IMR-90 (cell line): ENCODE measurements around the gene MYOC. TPM values are rescaled to one million over a fixed set of nuclear protein-coding genes. Genes with fewer than 3 reads are reported as not detected.

Experiments
- ATAC-seq: fragments of 200-7000 bp; cut with Tn5 transposase; 2 replicates; pipeline ENCODE4 v1.9.1; 2020; ENCODE audit warnings: low read depth, mild to moderate bottlenecking, moderate library complexity
- BruUV-seq: library from RNA; stranded (reverse); fragments of 400-500 nt; replicated peaks from 2 replicates; lab custom pipeline; 2021; lab: Mats Ljungman, UMichigan
- CTCF ChIA-PET: fragments of 300-600 bp; formaldehyde crosslinking; extraction: SDS; loops from one replicate; lab custom pipeline; 2021; ENCODE audit warnings: antibody characterized with exemption; lab: Yijun Ruan, JAX
- POLR2A ChIA-PET: fragments of 300-600 bp; sonication (Branson Sonifier 250); formaldehyde crosslinking; loops from one replicate; lab custom pipeline; 2022; ENCODE audit warnings: antibody characterized with exemption; ENCODE audit not compliant: unreplicated experiment; lab: Charles Lee
- DNase-seq: peaks from one replicate; pipeline ENCODE4 v3.0.0; 2013
- H2AFZ ChIP-seq: replicated peaks from 2 replicates; pipeline ENCODE3; 2013; ENCODE audit warnings: low read length, mild to moderate bottlenecking; ENCODE audit not compliant: poor library complexity
- H2AK5ac ChIP-seq: 2 replicates; pipeline ENCODE4 v1.6.1; 2013; ENCODE audit warnings: low read depth, low read length, inconsistent platforms
- H2AK9ac ChIP-seq: replicated peaks from 2 replicates; pipeline ENCODE3; 2013; ENCODE audit warnings: mild to moderate bottlenecking, low read depth, low read length, moderate library complexity; ENCODE audit not compliant: poor library complexity
- H2BK120ac ChIP-seq: 2 replicates; pipeline ENCODE4 v1.6.1; 2013; ENCODE audit warnings: low read depth, low read length, inconsistent platforms
- H2BK15ac ChIP-seq: 3 replicates; pipeline ENCODE4 v1.6.1; 2013; ENCODE audit warnings: low read depth, low read length, inconsistent platforms
- H2BK20ac ChIP-seq: 2 replicates; pipeline ENCODE4 v1.6.1; 2013; ENCODE audit warnings: low read depth, mild to moderate bottlenecking, inconsistent platforms, low read length, moderate library complexity
- H2BK5ac ChIP-seq: 2 replicates; pipeline ENCODE4 v1.6.1; 2013; ENCODE audit warnings: mild to moderate bottlenecking, low read depth, low read length, inconsistent platforms; ENCODE audit not compliant: poor library complexity, severe bottlenecking
- H3K14ac ChIP-seq: replicated peaks from 2 replicates; pipeline ENCODE4 v1.6.1; 2013; ENCODE audit warnings: low read depth, low read length, inconsistent platforms
- H3K18ac ChIP-seq: 2 replicates; pipeline ENCODE4 v1.6.1; 2013; ENCODE audit warnings: low read depth, low read length, control low read depth
- H3K23ac ChIP-seq: 2 replicates; pipeline ENCODE4 v1.6.1; 2013; ENCODE audit warnings: low read depth, low read length, inconsistent platforms
- H3K27ac ChIP-seq: 2 replicates; pipeline ENCODE4 v1.5.1; 2013; ENCODE audit warnings: mild to moderate bottlenecking, control low read depth, low read length; ENCODE audit not compliant: insufficient read depth
- H3K27me3 ChIP-seq: 2 replicates; pipeline ENCODE4 v1.6.1; 2013; ENCODE audit warnings: low read length; ENCODE audit not compliant: control insufficient read depth, insufficient read depth
- H3K36me3 ChIP-seq: 2 replicates; pipeline ENCODE4 v1.6.1; 2013; ENCODE audit warnings: low read length, mixed read lengths; ENCODE audit not compliant: control insufficient read depth, insufficient read depth
- H3K4ac ChIP-seq: 2 replicates; pipeline ENCODE4 v1.6.1; 2013; ENCODE audit warnings: low read depth, low read length, inconsistent platforms
- H3K4me1 ChIP-seq: 2 replicates; pipeline ENCODE4 v1.6.1; 2013; ENCODE audit warnings: low read length, mixed read lengths; ENCODE audit not compliant: control insufficient read depth, insufficient read depth
- H3K4me2 ChIP-seq: 2 replicates; pipeline ENCODE4 v1.6.1; 2013; ENCODE audit warnings: low read depth, mild to moderate bottlenecking, control low read depth, low read length, moderate library complexity
- H3K4me3 ChIP-seq: 2 replicates; pipeline ENCODE4 v1.5.1; 2013; ENCODE audit warnings: low read depth, mild to moderate bottlenecking, control low read depth, low read length, moderate library complexity; ENCODE audit not compliant: insufficient read depth
- H3K56ac ChIP-seq: 2 replicates; pipeline ENCODE4 v1.6.1; 2013; ENCODE audit warnings: low read length, inconsistent platforms; ENCODE audit not compliant: insufficient read depth; ENCODE audit errors: extremely low read depth
- H3K79me1 ChIP-seq, 2 experiments: 2 replicates each; pipeline ENCODE4 v1.6.1; 2013; ENCODE audit warnings: low read length in 2 of 2, inconsistent platforms in 1 of 2, low read depth in 1 of 2
- H3K9ac ChIP-seq: 2 replicates; pipeline ENCODE4 v1.6.1; 2013; ENCODE audit warnings: low read depth, low read length, control low read depth
- H3K9me1 ChIP-seq: 2 replicates; pipeline ENCODE4 v1.6.1; 2013; ENCODE audit warnings: low read length, inconsistent platforms; ENCODE audit not compliant: insufficient read depth
- H3K9me3 ChIP-seq: 2 replicates; pipeline ENCODE4 v1.6.1; 2013; ENCODE audit warnings: low read length; ENCODE audit not compliant: control insufficient read depth, insufficient read depth
- H4K20me1 ChIP-seq: 2 replicates; pipeline ENCODE4 v1.6.1; 2013; ENCODE audit warnings: low read length, inconsistent platforms; ENCODE audit not compliant: insufficient read depth
- H4K5ac ChIP-seq: 2 replicates; pipeline ENCODE4 v1.6.1; 2013; ENCODE audit warnings: mild to moderate bottlenecking, low read depth, low read length, control low read depth
- H4K8ac ChIP-seq, 2 experiments: 2 replicates each; pipeline ENCODE4 v1.6.1; 2013; ENCODE audit warnings: low read depth in 2 of 2, low read length in 2 of 2, control low read depth in 1 of 2, inconsistent platforms in 1 of 2
- H4K91ac ChIP-seq: 2 replicates; pipeline ENCODE4 v1.6.1; 2013; ENCODE audit warnings: low read depth, low read length, inconsistent platforms; ENCODE audit not compliant: insufficient read depth
- CEBPB ChIP-seq: IDR thresholded peaks from 2 replicates; pipeline ENCODE4 v1.6.1; 2012; ENCODE audit warnings: low read depth, low read length, improper control_type of control experiment
- FOS ChIP-seq: fragments of 150-350 bp; IDR thresholded peaks from 2 replicates; pipeline ENCODE4 v1.6.1; 2016; ENCODE audit warnings: low read depth, low read length
- MAZ ChIP-seq: IDR thresholded peaks from 2 replicates; pipeline ENCODE4 v1.6.1; 2012; ENCODE audit warnings: low read depth, mild to moderate bottlenecking, low read length, improper control_type of control experiment, moderate library complexity, borderline replicate concordance
- MXI1 ChIP-seq: IDR thresholded peaks from 2 replicates; pipeline ENCODE4 v1.6.1; 2012; ENCODE audit warnings: low read depth, mild to moderate bottlenecking, low read length, moderate library complexity, borderline replicate concordance
- NFE2L2 ChIP-seq: fragments of 150-350 bp; IDR thresholded peaks from 2 replicates; pipeline ENCODE4 v1.6.1; 2016; ENCODE audit warnings: low read depth, mild to moderate bottlenecking, low read length
- POLR2A ChIP-seq: IDR thresholded peaks from 2 replicates; pipeline ENCODE4 v1.6.1; 2012; ENCODE audit warnings: mild to moderate bottlenecking, low read depth, low read length
- RFX5 ChIP-seq: IDR thresholded peaks from 2 replicates; pipeline ENCODE4 v1.8.0; 2012; ENCODE audit warnings: low read depth, mild to moderate bottlenecking, low read length, moderate library complexity
- USF2 ChIP-seq: fragments of 150-350 bp; IDR thresholded peaks from 2 replicates; pipeline ENCODE4 v1.6.1; 2017; ENCODE audit warnings: mild to moderate bottlenecking, antibody characterized with exemption, low read length, low read depth
- WGBS, 2 experiments: methylation state at CpG; one replicate each; pipeline versions ENCODE4 v1.1.5 to v1.1.7; 2013; ENCODE audit warnings: missing lambda C conversion rate in 2 of 2; ENCODE audit not compliant: insufficient read length in 1 of 2; ENCODE audit errors: extremely low coverage in 2 of 2; 5-methylcytosine and 5-hydroxymethylcytosine counted together
- dilution Hi-C: fragments of 300-500 bp; cut with HindIII; formaldehyde crosslinking; loops from one replicate; pipeline ENCODE4 v1.14.3; 2018; ENCODE audit warnings: low sequenced_read_pairs; ENCODE audit not compliant: unreplicated experiment
- in situ Hi-C: fragments of 300-500 bp; cut with MboI; formaldehyde crosslinking; loops from 3 replicates; pipeline ENCODE4 v1.14.3; 2019; ENCODE audit warnings: low sequenced_read_pairs, inconsistent platforms, mixed read lengths
- intact Hi-C: fragments of 100-400 bp; cut with micrococcal nuclease; formaldehyde crosslinking; loops from 2 replicates; pipeline ENCODE4 v1.10.0; 2022
- polyA plus RNA-seq, 3 experiments: library from polyadenylated mRNA; depleted of rRNA; stranded (reverse); fragments of >200 nt; gene quantifications; 2 replicates each; pipeline ENCODE4 v1.2.3, GENCODE V29; 2012; ENCODE audit warnings: low replicate concordance in 1 of 3
- total RNA-seq: library from RNA; depleted of rRNA; stranded (reverse); fragments of >200 nt; gene quantifications from 2 replicates; pipeline ENCODE4 v1.2.3, GENCODE V29; 2012
- TF ChIP-seq, protein P1 (sequence below): fragments of 150-350 bp; IDR thresholded peaks from 2 replicates; pipeline ENCODE4 v1.6.1; 2016; ENCODE audit warnings: low read depth, mild to moderate bottlenecking, low read length, moderate library complexity, borderline replicate concordance

MYOC gene
- total and polyA plus RNA-seq, 2 of the 4 experiments (the other 2 are of a cell fraction): not detected

DNA sequence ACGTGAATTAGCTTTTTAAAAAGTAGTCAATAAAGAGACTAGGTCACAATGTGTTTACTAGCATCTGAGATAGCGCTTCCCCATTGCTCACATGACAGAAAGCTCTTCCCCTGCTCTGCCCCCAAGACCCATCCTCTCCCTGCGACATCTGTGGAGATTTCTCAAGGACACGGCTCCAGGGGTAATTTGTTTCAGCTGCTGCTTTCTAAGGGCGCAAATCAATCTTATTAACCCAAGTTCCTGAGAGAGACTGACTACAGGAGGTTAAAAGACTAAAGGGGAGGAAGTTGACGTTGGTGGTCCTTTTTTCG, 30.4 kb downstream of the MYOC start, which contains the start of gene MYOCOS:
TSS of gene MYOCOS (plus strand) at position 92 of the 311 bp plus-strand sequence. CDS start 1,641 bp downstream, outside the sequence.
- POLR2A ChIA-PET: no interaction called here
- Histone ChIP-seq H2AK9ac (no peak within 1 kb of the TSS), H4K8ac (no peak within 1 kb of the TSS), H3K36me3 (no peaks in the 10 kb centered on the region), H2BK15ac (no peak within 1 kb of the TSS), H2BK20ac (no peak within 1 kb of the TSS), H2AFZ (no peak within 1 kb of the TSS), H4K91ac (no peak within 1 kb of the TSS), H3K9me3 (no peaks in the 10 kb centered on the region), H3K9me1 (no peaks in the 10 kb centered on the region), H3K56ac (no peak within 1 kb of the TSS), H3K9ac (no peak within 1 kb of the TSS), H3K27ac (no peak within 1 kb of the TSS), H3K79me1 (no peaks in the 10 kb centered on the region), H3K14ac (no peak within 1 kb of the TSS), H3K27me3 (peaks cover 3% of the 10 kb centered on the region; the same call in 1 of the 2 replicates), H3K4me3 (no peak within 1 kb of the TSS), H3K18ac (no peak within 1 kb of the TSS), H2BK5ac (no peak within 1 kb of the TSS), H2BK120ac (no peak within 1 kb of the TSS), H3K4ac (no peak within 1 kb of the TSS), H2AK5ac (no peak within 1 kb of the TSS), H3K23ac (no peak within 1 kb of the TSS), H3K4me2 (no peak within 1 kb of the TSS), H4K20me1 (no peaks in the 10 kb centered on the region), H3K4me1 (no peaks in the 10 kb centered on the region), H4K5ac (no peak within 1 kb of the TSS)
- dilution Hi-C loops (no loop called here), in situ Hi-C loops (no loop called here), intact Hi-C loops (no loop called here)
- no TSS peak for BruUV-seq
- DNase-seq: no peak
- no CpG with 5 or more reads among the region's 7 CpGs for WGBS, 2 experiments
- CTCF ChIA-PET: no interaction called here
- TF ChIP-seq, protein P1, sequence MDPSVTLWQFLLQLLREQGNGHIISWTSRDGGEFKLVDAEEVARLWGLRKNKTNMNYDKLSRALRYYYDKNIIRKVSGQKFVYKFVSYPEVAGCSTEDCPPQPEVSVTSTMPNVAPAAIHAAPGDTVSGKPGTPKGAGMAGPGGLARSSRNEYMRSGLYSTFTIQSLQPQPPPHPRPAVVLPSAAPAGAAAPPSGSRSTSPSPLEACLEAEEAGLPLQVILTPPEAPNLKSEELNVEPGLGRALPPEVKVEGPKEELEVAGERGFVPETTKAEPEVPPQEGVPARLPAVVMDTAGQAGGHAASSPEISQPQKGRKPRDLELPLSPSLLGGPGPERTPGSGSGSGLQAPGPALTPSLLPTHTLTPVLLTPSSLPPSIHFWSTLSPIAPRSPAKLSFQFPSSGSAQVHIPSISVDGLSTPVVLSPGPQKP: no peak
- TF ChIP-seq FOS (no peak), USF2 (no peak), NFE2L2 (no peak), MXI1 (no peak), RFX5 (no peak), POLR2A (no peak), MAZ (no peak), CEBPB (no peak)
- no peak for ATAC-seq
